HepG2 (cell line): Measurements from ENCODE around the gene OMG.

Experiments used
- ARHGAP35 ChIP-seq: sonication (generic); formaldehyde crosslinking; IDR thresholded peaks from 2 replicates; pipeline ENCODE4 v1.9.0; 2022; ENCODE audit warnings: mild to moderate bottlenecking, inconsistent platforms, moderate library complexity, missing genetic modification reagents, borderline replicate concordance
- SALL2 ChIP-seq: sonication (generic); formaldehyde crosslinking; IDR thresholded peaks from 2 replicates; pipeline ENCODE4 v1.8.1; 2023; ENCODE audit warnings: mild to moderate bottlenecking, missing genetic modification reagents, inconsistent platforms
- TARDBP ChIP-seq: sonication (generic); formaldehyde crosslinking; IDR thresholded peaks from 2 replicates; pipeline ENCODE4 v1.8.0; 2022; ENCODE audit warnings: mild to moderate bottlenecking, missing genetic modification reagents
- ZNF10 ChIP-seq: sonication (generic); formaldehyde crosslinking; IDR thresholded peaks from 2 replicates; pipeline ENCODE4 v1.4.0; 2020; ENCODE audit warnings: mild to moderate bottlenecking, low read depth, missing genetic modification reagents, borderline replicate concordance
- ZSCAN31 ChIP-seq: sonication (generic); formaldehyde crosslinking; IDR thresholded peaks from 2 replicates; pipeline ENCODE4 v1.5.0; 2020; ENCODE audit warnings: low read depth, mild to moderate bottlenecking, missing genetic modification reagents
- TF ChIP-seq, protein P1 (sequence below): sonication (generic); formaldehyde crosslinking; IDR thresholded peaks from 2 replicates; pipeline ENCODE4 v1.5.0; 2020; ENCODE audit warnings: mild to moderate bottlenecking, missing genetic modification reagents, moderate library complexity

DNA sequence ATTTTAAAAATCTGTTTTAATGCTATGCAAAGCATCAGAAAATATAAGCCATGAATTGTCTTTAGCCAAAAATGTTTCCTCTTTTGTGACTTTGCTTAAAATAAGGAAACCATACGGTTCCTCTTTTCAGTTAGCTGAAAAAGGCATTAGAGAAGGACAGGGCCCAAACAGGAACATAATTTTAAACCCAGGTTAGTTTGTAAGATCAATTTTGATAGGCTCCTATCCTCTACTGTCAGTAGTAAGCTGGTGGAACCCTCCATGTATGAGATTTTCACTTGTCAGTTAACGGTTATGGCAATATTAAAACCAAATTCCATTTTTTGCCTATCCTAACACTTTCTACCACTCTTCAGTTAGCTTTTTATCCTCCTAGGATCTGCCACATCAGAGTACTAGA is 12.5 kb upstream of the OMG start:
- TF ChIP-seq ARHGAP35 (no peak), ZSCAN31 (no peak), ZNF10 (CRISPR knock-in tag) (no peak), TARDBP (CRISPR knock-in tag) (no peak), SALL2 (no peak)
- TF ChIP-seq, protein P1, sequence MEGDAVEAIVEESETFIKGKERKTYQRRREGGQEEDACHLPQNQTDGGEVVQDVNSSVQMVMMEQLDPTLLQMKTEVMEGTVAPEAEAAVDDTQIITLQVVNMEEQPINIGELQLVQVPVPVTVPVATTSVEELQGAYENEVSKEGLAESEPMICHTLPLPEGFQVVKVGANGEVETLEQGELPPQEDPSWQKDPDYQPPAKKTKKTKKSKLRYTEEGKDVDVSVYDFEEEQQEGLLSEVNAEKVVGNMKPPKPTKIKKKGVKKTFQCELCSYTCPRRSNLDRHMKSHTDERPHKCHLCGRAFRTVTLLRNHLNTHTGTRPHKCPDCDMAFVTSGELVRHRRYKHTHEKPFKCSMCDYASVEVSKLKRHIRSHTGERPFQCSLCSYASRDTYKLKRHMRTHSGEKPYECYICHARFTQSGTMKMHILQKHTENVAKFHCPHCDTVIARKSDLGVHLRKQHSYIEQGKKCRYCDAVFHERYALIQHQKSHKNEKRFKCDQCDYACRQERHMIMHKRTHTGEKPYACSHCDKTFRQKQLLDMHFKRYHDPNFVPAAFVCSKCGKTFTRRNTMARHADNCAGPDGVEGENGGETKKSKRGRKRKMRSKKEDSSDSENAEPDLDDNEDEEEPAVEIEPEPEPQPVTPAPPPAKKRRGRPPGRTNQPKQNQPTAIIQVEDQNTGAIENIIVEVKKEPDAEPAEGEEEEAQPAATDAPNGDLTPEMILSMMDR = no peak
